ENCODE data around the gene MYBBP1A. TPM values are rescaled to one million over a fixed set of nuclear protein-coding genes. Genes with fewer than 3 reads are reported as not detected.
"Not testable (repeated sequence)": the region's sequence is repeated elsewhere in the genome, so short reads cannot be mapped to it uniquely, and the experiment has no call there.

Gene MYBBP1A
- polyA plus RNA-seq, 2 of the 4 experiments (the other 2 are of a cell fraction) = 42.9 to 95.1 TPM

DNA sequence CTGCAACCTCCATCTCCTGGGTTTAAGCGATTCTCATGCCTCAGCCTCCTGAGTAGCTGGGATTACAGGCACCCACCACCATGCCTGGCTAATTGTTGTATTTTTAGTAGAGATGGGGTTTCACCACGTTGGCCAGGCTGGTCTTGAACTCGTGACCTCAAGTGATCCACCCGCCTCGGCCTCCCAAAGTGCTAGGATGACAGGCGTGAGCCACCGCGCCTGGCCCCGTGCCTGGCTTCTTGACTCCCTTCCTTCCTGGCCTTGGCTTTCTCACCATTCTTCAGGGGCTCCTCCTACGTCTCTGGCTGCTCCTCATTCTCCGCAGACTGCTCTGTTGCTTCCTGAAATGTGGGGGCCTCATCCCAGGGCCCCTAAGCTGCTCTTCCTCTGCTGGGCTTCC lies 34.9 kb upstream of the MYBBP1A start:
- 54% methylated on average over 11 of the region's 11 CpGs for WGBS (ENCODE audit: missing lambda C conversion rate)
- DNase-seq (ENCODE audit: low read depth in 1 of 2, low spot score in 1 of 2); H3K9me3 ChIP-seq; H3K27ac ChIP-seq; H3K4me1 ChIP-seq; H3K4me3 ChIP-seq; FAIRE-seq; ATAC-seq; H3K4me2 ChIP-seq: not testable (repeated sequence)
- POLR2A ChIA-PET = interaction anchor here (0.5 kb wide), 1 partner anchor 136 kb away, joined by 5 read pairs; no protein-coding TSS in a partner anchor
- CTCF ChIA-PET = interaction anchor here (1.0 to 18.8 kb wide), 3 partner anchors 12 to 35 kb away, joined by 4 to 186 read pairs (median 5); no protein-coding TSS in a partner anchor

DNA sequence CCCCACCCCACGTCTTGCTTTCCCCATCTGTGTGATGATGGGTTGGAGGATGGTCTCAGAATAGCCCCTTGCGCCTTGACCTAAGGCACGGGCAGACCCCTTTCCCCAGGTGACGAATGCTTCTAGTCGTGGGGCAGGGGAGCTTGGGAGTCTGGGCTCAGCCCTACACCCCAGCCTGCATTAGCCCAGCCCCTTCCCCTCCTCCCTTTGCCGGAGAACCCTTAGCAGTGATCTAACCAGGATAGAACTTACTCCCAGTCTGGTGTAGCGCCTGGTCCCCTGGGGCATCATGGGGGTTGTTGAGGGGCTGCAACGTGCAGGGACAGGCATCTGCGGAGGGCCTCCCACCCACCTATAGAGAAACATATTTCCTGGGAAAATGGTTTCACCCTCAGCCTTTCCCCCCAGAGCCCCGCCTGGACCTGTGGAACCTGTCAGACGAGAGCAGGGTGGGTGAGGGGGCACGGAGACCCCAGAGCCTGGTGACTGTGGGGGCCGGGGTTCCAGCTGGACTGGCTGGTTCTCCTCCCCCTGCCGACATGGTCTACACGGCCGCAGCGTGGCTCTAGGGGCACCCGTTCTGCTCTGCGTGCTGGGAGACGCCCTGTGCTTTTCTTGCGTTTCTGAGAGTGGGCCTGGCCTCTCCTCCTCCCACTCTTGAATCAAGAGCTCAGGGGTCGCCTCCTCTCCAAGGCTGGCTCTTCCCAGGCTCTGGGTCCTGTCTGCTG lies 33.9 kb upstream of the MYBBP1A start:
- TF ChIP-seq HOXB13 (CRISPR knock-in tag; IDR thresholded peaks at IDR 0.05; ENCODE audit: low read depth) = no peak
- TF ChIP-seq, protein P1, sequence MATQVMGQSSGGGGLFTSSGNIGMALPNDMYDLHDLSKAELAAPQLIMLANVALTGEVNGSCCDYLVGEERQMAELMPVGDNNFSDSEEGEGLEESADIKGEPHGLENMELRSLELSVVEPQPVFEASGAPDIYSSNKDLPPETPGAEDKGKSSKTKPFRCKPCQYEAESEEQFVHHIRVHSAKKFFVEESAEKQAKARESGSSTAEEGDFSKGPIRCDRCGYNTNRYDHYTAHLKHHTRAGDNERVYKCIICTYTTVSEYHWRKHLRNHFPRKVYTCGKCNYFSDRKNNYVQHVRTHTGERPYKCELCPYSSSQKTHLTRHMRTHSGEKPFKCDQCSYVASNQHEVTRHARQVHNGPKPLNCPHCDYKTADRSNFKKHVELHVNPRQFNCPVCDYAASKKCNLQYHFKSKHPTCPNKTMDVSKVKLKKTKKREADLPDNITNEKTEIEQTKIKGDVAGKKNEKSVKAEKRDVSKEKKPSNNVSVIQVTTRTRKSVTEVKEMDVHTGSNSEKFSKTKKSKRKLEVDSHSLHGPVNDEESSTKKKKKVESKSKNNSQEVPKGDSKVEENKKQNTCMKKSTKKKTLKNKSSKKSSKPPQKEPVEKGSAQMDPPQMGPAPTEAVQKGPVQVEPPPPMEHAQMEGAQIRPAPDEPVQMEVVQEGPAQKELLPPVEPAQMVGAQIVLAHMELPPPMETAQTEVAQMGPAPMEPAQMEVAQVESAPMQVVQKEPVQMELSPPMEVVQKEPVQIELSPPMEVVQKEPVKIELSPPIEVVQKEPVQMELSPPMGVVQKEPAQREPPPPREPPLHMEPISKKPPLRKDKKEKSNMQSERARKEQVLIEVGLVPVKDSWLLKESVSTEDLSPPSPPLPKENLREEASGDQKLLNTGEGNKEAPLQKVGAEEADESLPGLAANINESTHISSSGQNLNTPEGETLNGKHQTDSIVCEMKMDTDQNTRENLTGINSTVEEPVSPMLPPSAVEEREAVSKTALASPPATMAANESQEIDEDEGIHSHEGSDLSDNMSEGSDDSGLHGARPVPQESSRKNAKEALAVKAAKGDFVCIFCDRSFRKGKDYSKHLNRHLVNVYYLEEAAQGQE (IDR thresholded peaks at IDR 0.05) = no peak
- no peak for TF ChIP-seq HOXA7 (CRISPR knock-in tag; IDR thresholded peaks at IDR 0.05)
- no peak for TF ChIP-seq BHLHE40 (IDR thresholded peaks at IDR 0.05; ENCODE audit: low read depth, low read length)
- TF ChIP-seq KDM1A (IDR thresholded peaks at IDR 0.05; ENCODE audit: low read depth) = no peak
- no peak for TF ChIP-seq JUN (IDR thresholded peaks at IDR 0.05)
- TF ChIP-seq RCOR1 (IDR thresholded peaks at IDR 0.05; ENCODE audit: low read depth, low read length) = no peak
- TF ChIP-seq MYC (IDR thresholded peaks at IDR 0.05; ENCODE audit: borderline replicate concordance, low read length) = no peak
- no peak for TF ChIP-seq CHD4 (IDR thresholded peaks at IDR 0.05; ENCODE audit: borderline replicate concordance)
- DNase-seq (ENCODE audit: low read depth in 1 of 2, low spot score in 1 of 2) = no peak
- 39% methylated on average over 17 of the region's 22 CpGs for WGBS (ENCODE audit: missing lambda C conversion rate)
- CTCF ChIA-PET = interaction anchor here (0.5 to 18.8 kb wide), 5 partner anchors 12 to 89 kb away, joined by 3 to 186 read pairs (median 4); no protein-coding TSS in a partner anchor
- no peak overlapping the region for H3K27ac ChIP-seq
- H3K4me2 ChIP-seq = no peak overlapping the region
- H3K4me1 ChIP-seq = peaks cover 9% of the 10 kb centered on the region; the same call in 2 of the 3 replicates
- FAIRE-seq = no peak
- no peak for ATAC-seq
- H3K9me3 ChIP-seq = no peaks in the 10 kb centered on the region
- no peak overlapping the region for H3K4me3 ChIP-seq
- POLR2A ChIA-PET = no interaction called here

DNA sequence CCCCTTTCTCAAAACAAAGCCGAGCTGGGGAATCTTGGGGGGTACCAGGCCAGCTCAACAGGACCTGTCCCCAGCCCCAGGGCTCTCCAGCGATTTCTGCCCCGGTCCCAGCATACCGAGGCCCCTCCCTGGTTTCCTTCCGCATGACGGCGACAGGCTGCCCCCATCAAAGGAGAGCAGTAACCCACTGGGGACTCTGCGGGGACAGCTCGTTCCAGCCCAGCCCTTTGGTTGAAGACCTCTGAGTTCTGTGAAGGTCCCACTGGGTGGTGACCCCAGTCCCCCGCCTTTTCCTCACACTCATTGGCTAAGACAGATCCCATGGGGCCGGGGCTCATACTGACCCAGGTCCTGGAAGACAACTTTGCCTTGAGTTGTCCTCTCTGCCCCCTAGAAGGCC lies 33.2 kb upstream of the MYBBP1A start:
- Histone ChIP-seq H3K27ac (no peak overlapping the region), H3K9me3 (no peaks in the 10 kb centered on the region), H3K4me1 (peaks cover 12% of the 10 kb centered on the region; the same call in 2 of the 3 replicates), H3K4me2 (no peak overlapping the region), H3K4me3 (no peak overlapping the region)
- no peak for ATAC-seq
- DNase-seq (ENCODE audit: low read depth in 1 of 2, low spot score in 1 of 2) = no peak
- ChIA-PET CTCF (interaction anchor here (1.0 to 18.8 kb wide), 6 partner anchors 9 to 200 kb away, joined by 3 to 186 read pairs (median 8); no protein-coding TSS in a partner anchor), POLR2A (no interaction called here)
- TF ChIP-seq KDM5A (IDR thresholded peaks at IDR 0.05) (no peak), POLR2AphosphoS2 (conservative IDR thresholded peaks at IDR 0.05; ENCODE audit: low read length) (no peak), KDM1A (IDR thresholded peaks at IDR 0.05; ENCODE audit: low read depth) (no peak), BHLHE40 (IDR thresholded peaks at IDR 0.05; ENCODE audit: low read depth, low read length) (no peak), RARB (CRISPR knock-in tag; IDR thresholded peaks at IDR 0.05) (no peak), NR3C1 (IDR thresholded peaks at IDR 0.05) (no peak), ZFP36 (IDR thresholded peaks at IDR 0.05; ENCODE audit: borderline replicate concordance, partially characterized antibody) (no peak), HOXB5 (CRISPR knock-in tag; IDR thresholded peaks at IDR 0.05) (no peak), CHD2 (IDR thresholded peaks at IDR 0.05; ENCODE audit: low read length, partially characterized antibody) (no peak), FOXS1 (CRISPR knock-in tag; IDR thresholded peaks at IDR 0.05) (no peak), POLR2A (IDR thresholded peaks at IDR 0.05; ENCODE audit: low read length) (no peak), EP300 (IDR thresholded peaks at IDR 0.05) (no peak), MAZ (IDR thresholded peaks at IDR 0.05; ENCODE audit: borderline replicate concordance, low read depth, low read length) (no peak), SREBF2 (IDR thresholded peaks at IDR 0.05) (no peak)
- TF ChIP-seq, protein P2, sequence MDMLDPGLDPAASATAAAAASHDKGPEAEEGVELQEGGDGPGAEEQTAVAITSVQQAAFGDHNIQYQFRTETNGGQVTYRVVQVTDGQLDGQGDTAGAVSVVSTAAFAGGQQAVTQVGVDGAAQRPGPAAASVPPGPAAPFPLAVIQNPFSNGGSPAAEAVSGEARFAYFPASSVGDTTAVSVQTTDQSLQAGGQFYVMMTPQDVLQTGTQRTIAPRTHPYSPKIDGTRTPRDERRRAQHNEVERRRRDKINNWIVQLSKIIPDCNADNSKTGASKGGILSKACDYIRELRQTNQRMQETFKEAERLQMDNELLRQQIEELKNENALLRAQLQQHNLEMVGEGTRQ (IDR thresholded peaks at IDR 0.05) = no peak
- TF ChIP-seq, protein P3, sequence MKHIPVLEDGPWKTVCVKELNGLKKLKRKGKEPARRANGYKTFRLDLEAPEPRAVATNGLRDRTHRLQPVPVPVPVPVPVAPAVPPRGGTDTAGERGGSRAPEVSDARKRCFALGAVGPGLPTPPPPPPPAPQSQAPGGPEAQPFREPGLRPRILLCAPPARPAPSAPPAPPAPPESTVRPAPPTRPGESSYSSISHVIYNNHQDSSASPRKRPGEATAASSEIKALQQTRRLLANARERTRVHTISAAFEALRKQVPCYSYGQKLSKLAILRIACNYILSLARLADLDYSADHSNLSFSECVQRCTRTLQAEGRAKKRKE (CRISPR knock-in tag; IDR thresholded peaks at IDR 0.05; ENCODE audit: low read depth) = no peak
- TF ChIP-seq, protein P4, sequence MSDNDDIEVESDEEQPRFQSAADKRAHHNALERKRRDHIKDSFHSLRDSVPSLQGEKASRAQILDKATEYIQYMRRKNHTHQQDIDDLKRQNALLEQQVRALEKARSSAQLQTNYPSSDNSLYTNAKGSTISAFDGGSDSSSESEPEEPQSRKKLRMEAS (IDR thresholded peaks at IDR 0.05) = no peak
- TF ChIP-seq, protein P5, sequence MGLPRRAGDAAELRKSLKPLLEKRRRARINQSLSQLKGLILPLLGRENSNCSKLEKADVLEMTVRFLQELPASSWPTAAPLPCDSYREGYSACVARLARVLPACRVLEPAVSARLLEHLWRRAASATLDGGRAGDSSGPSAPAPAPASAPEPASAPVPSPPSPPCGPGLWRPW (IDR thresholded peaks at IDR 0.05) = no peak
- TF ChIP-seq, protein P6, sequence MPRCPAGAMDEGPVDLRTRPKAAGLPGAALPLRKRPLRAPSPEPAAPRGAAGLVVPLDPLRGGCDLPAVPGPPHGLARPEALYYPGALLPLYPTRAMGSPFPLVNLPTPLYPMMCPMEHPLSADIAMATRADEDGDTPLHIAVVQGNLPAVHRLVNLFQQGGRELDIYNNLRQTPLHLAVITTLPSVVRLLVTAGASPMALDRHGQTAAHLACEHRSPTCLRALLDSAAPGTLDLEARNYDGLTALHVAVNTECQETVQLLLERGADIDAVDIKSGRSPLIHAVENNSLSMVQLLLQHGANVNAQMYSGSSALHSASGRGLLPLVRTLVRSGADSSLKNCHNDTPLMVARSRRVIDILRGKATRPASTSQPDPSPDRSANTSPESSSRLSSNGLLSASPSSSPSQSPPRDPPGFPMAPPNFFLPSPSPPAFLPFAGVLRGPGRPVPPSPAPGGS (IDR thresholded peaks at IDR 0.05) = no peak
- WGBS (ENCODE audit: missing lambda C conversion rate) = 75% methylated on average over 11 of the region's 11 CpGs
- FAIRE-seq = no peak
